Tibial nerve (tissue), 4 donors: Measurements from ENCODE around the gene SETD1A.

Source experiments
- EP300 ChIP-seq, 2 donors: sonication (generic); formaldehyde crosslinking; IDR thresholded peaks; one replicate each; pipeline ENCODE4 v1.6.1; 2017; ENCODE audit warnings: antibody characterized with exemption in 2 of 2, mild to moderate bottlenecking in 1 of 2
- TF ChIP-seq, protein P1 (sequence below), 5 experiments: fragments of 200-600 bp in 3 of 5; fragments of 450-650 bp in 2 of 5; sonication (generic) in 3 of 5; IDR thresholded peaks; one replicate each; pipeline ENCODE4 v1.5.1; 2016 to 2019; ENCODE audit warnings: antibody characterized with exemption in 5 of 5, mild to moderate bottlenecking in 3 of 5, moderate library complexity in 2 of 5

DNA sequence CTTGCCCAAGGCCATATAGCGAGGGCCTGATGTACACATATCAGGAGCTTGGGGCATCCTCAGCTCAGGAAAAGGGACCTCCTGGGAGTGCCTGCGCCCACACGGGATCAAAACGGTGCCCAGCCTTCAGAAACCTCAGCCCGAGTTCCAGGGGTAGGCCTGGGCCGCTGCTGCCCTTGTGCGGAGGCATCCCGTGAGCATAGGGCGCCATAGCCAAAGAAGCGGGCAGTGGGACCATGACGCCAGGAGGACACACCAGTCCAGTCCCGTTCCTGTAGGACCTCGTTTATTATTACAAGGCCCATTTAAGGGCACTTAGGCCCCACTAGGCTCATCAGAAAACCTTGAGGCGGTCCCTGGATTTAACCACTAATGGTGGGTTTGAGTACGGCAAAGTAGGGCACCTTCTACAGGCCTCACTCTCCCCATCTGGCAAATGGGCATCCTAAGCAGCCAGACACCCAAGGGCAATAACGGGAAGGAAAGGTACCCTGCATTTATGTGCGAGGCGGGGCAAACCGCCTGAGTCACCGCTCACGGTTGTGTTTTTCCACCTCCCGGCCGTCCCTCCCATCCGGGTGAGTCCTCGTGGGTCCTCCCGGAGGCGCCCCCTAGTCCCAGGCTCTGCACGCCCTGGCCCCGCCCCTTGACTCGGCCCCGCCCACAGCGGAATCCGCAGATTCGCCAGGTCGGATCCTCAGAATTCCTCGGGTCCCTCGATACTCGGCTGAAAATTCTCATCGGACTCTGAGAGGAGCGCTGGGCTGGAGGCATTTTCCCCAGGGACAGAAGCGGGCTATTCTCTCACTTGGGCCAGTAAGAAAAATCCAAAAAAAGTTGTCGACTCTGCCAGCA is 726 bp upstream of the SETD1A start:
- TF ChIP-seq, protein P1, sequence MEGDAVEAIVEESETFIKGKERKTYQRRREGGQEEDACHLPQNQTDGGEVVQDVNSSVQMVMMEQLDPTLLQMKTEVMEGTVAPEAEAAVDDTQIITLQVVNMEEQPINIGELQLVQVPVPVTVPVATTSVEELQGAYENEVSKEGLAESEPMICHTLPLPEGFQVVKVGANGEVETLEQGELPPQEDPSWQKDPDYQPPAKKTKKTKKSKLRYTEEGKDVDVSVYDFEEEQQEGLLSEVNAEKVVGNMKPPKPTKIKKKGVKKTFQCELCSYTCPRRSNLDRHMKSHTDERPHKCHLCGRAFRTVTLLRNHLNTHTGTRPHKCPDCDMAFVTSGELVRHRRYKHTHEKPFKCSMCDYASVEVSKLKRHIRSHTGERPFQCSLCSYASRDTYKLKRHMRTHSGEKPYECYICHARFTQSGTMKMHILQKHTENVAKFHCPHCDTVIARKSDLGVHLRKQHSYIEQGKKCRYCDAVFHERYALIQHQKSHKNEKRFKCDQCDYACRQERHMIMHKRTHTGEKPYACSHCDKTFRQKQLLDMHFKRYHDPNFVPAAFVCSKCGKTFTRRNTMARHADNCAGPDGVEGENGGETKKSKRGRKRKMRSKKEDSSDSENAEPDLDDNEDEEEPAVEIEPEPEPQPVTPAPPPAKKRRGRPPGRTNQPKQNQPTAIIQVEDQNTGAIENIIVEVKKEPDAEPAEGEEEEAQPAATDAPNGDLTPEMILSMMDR (IDR thresholded peaks at IDR 0.05), result peak in 2 of 5 experiments; percentile 8 to 15
- TF ChIP-seq EP300 (IDR thresholded peaks at IDR 0.05), result no peak
